GM20000 (cell line): ENCODE data around the gene TBC1D21.
A peak's percentile ranks its signal among the peaks of the same experiment; 100 is the strongest.

ENCODE experiments used
- DNase-seq: peaks from one replicate; pipeline ENCODE4 v3.0.0; 2012; ENCODE audit warnings: low spot score
- TF ChIP-seq, protein P1 (sequence below): IDR thresholded peaks from 2 replicates; pipeline ENCODE4 v1.5.1; 2012; ENCODE audit warnings: mild to moderate bottlenecking, control low read depth; ENCODE audit errors: extremely low read depth, missing control alignments

TBC1D21 gene

DNA sequence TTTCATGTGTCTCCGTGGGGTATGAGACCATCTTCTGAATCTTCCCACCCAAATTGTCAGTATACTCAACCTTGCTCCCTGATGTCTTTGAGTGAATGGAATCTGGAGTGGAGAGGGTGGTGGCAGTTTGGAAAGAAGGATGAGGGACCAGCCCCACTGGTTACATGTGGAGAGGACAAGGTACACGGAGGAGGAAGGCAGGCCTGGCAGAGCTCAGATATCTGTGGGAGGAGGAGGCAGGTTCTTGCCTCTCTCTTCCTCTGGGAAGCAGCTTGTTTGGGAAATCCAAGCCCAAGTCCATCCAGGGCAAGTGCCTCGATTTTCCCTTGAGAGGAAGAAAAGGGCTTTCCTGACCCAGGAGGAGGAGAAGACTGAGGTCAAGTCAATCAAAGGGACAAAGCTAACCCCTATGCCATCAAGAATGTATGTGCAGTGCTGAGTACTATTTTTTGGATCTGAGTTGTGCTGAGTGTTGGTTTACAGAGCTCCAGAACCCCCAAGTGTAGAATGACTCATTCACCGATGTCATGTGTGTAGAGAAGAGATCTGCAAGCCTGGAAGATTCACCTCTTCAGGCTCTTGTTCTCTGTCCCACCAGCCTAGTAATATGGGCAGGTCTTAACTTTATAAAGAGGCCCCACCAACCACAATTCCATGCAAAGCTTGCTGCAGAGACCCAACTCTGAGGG is 33.1 kb downstream of the TBC1D21 start:
- TF ChIP-seq, protein P1, sequence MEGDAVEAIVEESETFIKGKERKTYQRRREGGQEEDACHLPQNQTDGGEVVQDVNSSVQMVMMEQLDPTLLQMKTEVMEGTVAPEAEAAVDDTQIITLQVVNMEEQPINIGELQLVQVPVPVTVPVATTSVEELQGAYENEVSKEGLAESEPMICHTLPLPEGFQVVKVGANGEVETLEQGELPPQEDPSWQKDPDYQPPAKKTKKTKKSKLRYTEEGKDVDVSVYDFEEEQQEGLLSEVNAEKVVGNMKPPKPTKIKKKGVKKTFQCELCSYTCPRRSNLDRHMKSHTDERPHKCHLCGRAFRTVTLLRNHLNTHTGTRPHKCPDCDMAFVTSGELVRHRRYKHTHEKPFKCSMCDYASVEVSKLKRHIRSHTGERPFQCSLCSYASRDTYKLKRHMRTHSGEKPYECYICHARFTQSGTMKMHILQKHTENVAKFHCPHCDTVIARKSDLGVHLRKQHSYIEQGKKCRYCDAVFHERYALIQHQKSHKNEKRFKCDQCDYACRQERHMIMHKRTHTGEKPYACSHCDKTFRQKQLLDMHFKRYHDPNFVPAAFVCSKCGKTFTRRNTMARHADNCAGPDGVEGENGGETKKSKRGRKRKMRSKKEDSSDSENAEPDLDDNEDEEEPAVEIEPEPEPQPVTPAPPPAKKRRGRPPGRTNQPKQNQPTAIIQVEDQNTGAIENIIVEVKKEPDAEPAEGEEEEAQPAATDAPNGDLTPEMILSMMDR, result no peak
- DNase-seq, result no peak

DNA sequence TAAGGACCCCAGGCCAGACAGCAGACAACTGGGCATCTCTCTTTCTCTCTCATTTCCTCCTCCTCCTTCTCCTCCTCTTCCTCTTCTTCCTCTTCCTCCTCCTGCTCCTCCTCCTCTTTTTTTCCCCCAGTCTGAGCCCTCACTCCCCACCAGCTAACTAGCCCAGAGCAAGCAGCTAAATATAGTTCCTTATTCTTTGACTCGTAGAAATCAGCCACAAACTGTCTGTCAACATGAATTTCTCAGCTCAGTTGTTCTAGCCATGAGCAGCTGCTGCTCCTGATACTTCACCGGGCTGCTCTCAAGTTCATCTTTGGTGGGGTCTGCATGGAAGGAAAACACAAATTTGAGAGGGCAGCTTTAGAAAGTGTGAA is 33.7 kb downstream of the TBC1D21 start:
- TF ChIP-seq, protein P1, result no peak
- DNase-seq, result no peak

DNA sequence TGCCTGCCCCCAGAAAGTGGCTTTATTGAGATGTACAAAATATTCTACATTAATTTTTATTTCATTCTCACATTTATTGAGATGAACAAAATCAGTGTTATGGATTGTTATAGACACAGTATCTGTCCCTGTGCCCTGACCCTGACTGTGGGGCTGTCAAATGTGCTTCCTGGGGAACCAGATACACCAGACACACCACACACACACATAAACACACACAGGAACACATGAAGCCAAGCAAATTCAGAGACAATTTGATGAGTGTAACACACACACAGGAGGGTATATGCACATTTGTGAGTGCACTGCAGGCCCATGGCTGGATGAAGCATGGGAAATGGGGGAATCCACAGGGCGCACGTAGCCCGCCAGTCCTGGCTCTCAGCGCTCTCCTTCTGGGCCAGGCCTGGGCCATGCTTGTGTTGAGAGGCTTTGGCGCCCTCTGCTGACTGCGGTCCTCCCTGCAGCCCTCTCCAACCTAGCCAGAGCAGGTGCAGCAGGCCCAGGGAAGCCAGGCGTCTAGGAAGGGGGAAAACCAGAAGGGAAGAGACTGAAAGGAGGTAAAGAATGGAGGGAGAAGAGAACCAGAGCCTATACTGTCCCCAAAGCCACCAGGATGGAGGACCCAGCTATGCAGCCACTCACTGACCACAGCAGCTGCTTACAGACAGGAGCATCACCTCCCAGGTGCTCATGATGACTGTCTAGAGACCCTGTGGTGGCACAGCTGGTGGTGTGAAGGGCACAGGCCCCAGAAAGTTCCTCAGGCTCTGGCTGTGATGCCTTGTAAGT is 34.9 kb downstream of the TBC1D21 start:
- TF ChIP-seq, protein P1, result peak; percentile 97
- DNase-seq, result peak; percentile 79

DNA sequence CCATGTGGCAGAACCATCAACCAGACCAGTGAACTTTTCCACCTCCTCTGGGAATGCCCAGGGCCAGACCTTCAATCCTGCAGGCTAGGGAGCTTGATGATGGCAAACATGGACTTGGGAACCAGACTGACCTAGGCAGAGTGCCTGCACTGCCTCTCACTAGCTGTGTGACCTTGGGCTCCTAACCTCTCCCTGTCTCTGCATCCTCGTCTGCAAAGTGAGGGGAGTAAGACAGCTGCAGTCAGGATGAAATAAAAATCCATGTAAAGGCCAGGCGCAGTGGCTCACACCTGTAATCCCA is 35.4 kb downstream of the TBC1D21 start:
- TF ChIP-seq, protein P1, result no peak
- DNase-seq, result no peak

DNA sequence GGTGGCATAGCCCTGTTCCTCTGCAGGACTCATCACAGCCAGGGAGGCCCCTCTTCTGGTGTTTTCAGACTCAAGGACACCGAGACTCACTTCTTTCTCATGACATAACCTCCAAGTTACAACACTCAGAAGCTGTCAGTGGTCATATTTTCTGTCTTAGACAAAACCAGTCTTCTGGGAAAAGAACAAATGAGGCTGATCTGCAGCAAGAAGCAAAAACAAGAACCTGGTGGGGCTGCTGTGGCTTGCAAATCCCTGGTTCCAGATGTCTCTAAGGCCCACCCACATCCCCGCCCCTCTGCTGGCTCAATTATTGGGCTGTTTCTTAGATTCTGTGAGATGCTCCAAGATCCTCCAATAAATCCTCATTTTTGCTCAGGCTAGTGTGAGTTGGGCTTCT is 36.3 kb downstream of the TBC1D21 start:
- TF ChIP-seq, protein P1, result no peak

DNA sequence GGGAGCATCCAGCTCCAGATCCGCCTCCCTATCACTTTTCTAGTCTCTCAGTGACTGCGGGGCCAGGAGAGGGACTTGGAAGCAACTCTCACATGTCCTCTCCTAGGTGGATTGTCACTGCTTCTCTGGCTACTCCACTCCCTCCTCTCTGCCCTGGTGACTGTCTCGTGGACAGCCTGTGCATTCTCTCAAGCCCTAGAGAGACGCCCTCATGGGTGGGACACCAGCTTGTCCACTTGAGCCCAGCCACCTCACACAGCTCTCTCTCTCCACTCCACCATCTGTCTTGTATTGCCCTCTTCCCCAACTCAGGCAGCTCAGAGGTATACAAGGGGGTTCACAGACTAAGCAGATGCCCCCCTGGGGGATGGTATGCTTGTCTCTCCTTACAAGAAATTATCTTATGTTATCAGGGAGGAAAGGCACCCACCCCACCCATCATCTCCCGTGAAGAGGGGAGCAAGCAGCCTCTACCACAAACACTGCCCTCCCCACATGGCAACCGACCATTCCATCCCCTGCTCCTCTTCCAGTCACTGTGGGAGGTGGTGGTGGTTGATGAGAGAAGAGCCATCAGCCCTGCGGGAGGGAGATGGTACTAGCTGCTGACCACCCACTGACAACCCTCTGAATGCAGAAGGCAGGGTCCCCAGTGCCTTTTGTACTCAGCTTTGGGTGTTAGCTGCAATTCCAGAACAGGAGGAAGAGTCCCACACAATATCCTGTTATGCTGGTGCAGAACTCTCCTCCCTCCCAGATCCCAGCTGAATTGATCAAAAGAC is 37.3 kb downstream of the TBC1D21 start:
- no peak for DNase-seq
- TF ChIP-seq, protein P1, result no peak

More for the DNA sequence above, 36.3 kb downstream of the TBC1D21 start:
- DNase-seq, result no peak
